ENCODE data around the gene SPECC1.
"Not testable (repeated sequence)": the region's sequence is repeated elsewhere in the genome, so short reads cannot be mapped to it uniquely, and the experiment has no call there.

Gene SPECC1

DNA sequence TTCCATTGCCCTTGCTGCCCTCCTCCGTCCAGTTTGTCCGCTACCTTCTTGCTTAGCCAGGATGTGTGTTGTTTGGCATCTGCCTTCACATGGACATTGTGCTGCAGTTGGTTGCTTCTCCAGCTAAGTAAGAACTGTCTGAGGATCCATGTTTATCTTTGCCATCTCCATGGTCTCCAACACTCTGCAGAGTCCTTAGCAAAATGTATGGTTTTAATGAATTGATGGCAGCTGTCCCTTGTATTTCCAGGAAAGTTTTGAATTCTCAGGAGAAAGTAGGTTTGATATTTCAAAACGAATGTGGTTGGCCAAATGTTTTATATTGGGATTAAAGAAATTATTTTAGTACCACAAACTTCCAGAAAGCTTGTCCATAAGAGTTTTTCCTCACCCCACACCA, 160.9 kb downstream of the SPECC1 start:
- no peak for DNase-seq

DNA sequence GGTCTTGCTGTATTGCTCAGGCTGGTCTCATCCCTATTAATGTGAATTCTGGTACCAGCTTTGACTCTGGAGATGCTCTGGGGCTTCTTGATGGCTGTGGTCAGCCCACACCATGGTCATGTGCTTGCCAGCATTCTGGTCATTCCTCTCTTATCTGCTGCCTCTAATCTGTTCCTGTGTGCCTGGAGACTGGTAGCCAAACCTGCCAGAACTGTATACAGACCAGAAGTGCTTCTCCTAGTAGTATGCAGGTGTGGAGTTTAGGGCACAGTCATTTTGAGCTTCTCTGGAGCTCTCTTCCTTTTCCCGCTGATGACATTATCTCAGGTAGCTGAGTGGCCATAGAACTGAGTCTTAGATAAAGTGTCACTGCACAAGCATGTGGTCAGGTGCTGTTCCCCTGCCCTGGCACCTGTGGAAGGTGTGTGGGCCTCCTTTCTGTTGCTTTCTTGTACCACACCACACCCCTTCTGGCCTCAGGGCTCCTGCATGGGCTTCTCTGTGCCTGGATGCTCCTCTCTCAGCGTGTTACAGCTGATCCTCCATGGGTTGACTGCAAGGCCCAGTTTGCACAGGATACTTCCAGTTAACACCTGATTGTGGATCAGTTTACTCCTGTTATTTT, 162.7 kb downstream of the SPECC1 start:
- DNase-seq = no peak

DNA sequence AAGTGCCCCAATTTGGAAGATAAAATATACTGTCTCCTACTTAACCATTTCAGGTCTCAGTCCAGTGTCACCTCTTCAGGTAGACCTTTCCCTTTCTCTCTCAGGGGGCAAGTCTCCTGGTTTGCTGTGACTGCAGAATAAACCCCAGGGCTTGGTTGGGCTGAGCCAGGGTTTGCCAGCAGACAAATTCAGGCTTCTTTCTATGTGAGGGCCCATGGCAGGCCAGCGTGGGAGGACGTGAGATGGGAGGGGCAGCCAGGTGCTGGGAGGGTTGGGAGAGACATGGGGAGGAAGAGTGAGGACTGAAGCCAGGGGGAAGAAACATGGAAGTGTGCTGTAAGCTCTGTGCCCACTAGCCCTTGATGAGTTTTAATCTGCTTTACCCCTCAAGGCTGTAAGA, 163.2 kb downstream of the SPECC1 start:
- DNase-seq = no peak

- no peak for DNase-seq
These were observed 163.9 kb downstream of the SPECC1 start for GRCh38 chr17:20173091-20173490.

GRCh38 chr17:20174588-20175265, 165.6 kb downstream of the SPECC1 start:
- DNase-seq = no peak

GRCh38 chr17:20179041-20179440, 169.9 kb downstream of the SPECC1 start:
- peak in 9 of 56 donors; percentile 10 to 55 (median 41) for DNase-seq

GRCh38 chr17:20180661-20181060, 171.5 kb downstream of the SPECC1 start:
- no peak for DNase-seq

DNA sequence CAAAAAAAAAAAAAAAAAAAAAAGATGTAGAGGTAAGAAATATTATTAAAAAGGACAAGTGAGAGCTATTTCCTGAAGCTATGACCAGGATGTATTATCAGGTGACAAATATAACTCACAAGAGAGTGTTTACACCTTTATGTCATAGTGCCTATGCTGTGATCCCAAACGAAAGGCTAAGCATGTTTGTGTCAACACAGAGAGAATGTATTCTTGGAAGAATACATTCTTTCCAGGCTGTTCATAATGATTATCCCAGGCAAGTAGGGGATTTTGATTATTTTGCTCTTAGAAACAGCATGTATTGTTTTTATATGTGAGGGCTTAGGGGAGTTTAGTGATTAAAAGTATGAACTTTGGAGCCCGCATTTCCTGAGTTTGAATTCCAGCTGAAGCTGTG, 175.0 kb downstream of the SPECC1 start:
- no peak for DNase-seq

- no peak for DNase-seq
These were observed 175.9 kb downstream of the SPECC1 start for GRCh38 chr17:20184977-20185619.

DNA sequence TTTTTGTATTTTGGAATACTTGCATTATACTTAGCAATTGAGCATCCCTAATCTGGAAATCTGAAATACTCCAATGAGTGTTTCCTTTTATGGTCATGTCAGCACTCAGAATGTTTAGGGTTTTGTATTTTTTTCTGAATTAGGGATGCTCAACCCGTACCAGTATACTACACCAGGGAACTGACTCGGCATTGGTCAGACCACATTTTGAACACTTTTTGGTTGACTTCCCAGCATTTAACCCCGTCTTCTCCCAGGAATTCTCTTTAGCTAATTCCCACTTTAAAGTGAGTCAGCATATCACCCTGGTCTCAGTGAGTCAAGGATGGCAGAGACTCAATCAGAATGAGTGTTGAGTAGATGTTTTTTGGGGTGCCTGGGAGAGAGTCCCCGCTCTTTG, 177.9 kb downstream of the SPECC1 start:
- no peak for DNase-seq

GRCh38 chr17:20189302-20189701, 180.1 kb downstream of the SPECC1 start:
- peak in 54 of 56 donors; percentile 31 to 95 (median 84) for DNase-seq

DNA sequence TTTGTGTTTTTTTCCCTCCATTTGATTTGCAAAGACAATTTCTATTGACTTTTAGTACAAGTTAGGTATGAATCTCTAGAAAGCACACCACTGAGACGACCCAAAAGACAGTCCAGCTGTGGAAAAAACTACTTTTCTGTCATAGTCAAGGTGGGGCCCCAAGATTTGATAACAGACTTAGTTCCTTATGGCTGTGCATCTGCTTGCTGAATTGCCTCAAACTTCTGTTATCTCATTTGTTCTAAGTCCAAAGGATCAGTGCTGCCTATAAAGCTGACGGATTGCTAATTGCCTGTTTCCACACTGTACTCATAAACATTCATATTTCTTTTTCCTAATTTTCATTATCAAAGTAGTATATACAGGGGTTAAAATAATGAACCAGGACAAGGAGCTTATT, 180.8 kb downstream of the SPECC1 start:
- DNase-seq = no peak

- no peak for DNase-seq
These were observed 181.4 kb downstream of the SPECC1 start for GRCh38 chr17:20190605-20191004.

DNA sequence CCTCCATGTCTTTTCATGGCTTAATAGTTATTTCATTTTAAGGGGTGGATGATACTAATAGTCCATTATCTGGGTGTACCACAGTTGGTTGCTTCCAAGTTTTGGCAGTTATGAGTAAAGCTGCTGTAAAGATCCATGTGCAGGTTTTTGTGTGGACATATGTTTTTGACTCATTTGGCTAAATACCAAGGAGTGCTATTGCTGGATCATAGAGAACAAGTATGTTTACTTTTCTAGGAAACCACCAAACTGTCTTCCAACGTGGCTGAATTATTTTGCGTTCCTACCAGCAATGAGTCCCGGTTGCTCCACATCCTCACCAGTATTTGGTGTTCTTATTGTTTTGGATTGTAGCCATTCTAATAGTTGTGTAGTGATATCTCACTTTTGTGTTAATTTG, 181.9 kb downstream of the SPECC1 start:
- no peak for DNase-seq

GRCh38 chr17:20196286-20196685, 187.1 kb downstream of the SPECC1 start:
- DNase-seq = not testable (repeated sequence)

- DNase-seq = no peak
These were observed 188.2 kb downstream of the SPECC1 start for GRCh38 chr17:20197272-20197926.

DNA sequence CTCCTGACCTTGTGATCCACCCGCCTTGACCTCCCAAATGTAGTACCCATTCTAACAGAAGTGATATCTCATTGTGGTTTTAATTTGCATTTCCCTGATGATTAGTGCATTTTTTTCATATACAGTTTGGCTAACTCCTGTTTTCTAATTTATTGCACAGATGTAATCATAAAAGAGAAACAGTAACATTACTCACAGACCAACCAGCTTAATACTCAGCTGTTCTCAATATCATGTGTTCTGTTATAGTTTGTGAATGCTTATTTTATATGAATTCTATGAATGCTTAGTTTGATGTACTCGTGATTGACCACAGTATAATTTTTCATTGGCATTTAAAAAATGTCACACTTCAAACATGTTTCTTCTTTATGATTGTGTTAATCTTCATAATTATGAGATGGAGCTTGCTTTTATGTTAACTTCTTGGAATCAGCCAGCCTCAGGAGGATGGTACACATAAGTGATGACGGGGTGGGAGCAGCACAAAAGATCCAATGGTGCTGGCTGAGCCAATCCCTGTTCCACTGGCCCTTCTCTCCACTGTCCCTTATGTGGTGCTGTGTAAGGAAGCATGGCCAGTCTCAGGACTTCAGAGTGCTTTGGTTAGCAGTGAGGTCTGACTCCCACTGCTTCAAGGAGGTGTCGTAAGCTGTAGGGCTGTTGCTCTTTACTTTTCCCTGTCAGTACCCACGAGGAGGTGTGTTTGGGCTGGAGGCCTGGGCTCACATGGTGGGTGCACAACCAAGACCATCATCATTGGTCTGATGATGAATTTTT, 191.0 kb downstream of the SPECC1 start:
- DNase-seq = no peak

GRCh38 chr17:20200865-20201458, 191.8 kb downstream of the SPECC1 start:
- no peak for DNase-seq

DNA sequence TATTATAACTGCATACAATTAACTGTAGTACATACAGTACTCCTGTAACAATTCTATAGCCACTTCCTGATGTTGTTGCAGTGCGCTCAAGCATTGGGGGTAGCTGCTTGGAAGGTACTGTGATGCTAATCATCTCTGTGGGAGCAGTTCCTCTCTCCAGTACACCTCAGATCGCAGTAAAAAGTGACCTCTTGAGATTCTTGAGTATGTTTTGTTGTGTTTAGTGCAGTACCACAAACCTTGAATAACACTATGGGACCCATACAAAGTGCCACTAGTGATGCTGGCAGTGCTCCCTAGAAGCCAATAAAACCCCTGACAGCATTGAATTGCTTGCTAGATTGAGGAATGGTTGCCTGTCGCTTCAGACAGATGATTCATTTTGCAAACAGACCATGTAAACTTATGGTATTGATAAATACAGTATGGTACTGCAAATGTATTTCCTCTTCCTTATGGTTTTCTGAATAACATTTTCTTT, 193.0 kb downstream of the SPECC1 start:
- no peak for DNase-seq

DNA sequence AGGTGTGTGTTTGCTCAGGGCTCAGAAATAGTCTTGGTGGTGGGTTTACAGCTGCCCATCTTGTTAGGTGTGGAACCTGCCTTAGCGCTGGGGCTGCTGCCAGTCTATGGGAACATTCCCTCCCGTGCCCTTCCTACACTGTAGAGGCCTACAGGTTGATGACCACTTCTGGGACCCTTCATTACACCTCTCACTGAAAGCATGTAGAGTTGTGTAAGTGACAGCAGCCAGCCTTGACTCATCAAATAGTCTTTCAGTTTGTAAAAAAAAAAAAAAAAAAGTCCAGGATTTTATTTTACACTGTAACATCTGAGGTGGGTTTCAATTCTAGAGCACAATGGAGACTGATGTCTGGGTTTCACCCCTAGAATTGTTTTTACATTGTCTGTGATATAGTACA, 193.9 kb downstream of the SPECC1 start:
- DNase-seq = no peak

- DNase-seq = no peak
These were observed 194.7 kb downstream of the SPECC1 start for GRCh38 chr17:20203761-20204263.
